Measurements from ENCODE around the gene CD58.

Gene CD58

GRCh38 chr1:116470671-116471070, 100.2 kb downstream of the CD58 start:
- DNase-seq (ENCODE audit: low read depth): no peak

- no peak for DNase-seq (ENCODE audit: low read depth)
These were observed 103.8 kb downstream of the CD58 start for GRCh38 chr1:116466810-116467557.

- DNase-seq (ENCODE audit: low read depth): no peak
These were observed 104.8 kb downstream of the CD58 start for GRCh38 chr1:116465845-116466685.

- no peak for DNase-seq (ENCODE audit: low read depth)
These were observed 105.4 kb downstream of the CD58 start for GRCh38 chr1:116465477-116465844.
